HG03135 (cell line): ENCODE data around the gene IGF2R.
A peak's percentile ranks its signal among the peaks of the same experiment; 100 is the strongest.

Source experiments
- ATAC-seq: cut with Tn5 transposase; IDR thresholded peaks from one replicate; pipeline ENCODE4 v1.9.1; 2021; ENCODE audit warnings: mild to moderate bottlenecking, moderate library complexity; ENCODE audit not compliant: unreplicated experiment

IGF2R gene

DNA sequence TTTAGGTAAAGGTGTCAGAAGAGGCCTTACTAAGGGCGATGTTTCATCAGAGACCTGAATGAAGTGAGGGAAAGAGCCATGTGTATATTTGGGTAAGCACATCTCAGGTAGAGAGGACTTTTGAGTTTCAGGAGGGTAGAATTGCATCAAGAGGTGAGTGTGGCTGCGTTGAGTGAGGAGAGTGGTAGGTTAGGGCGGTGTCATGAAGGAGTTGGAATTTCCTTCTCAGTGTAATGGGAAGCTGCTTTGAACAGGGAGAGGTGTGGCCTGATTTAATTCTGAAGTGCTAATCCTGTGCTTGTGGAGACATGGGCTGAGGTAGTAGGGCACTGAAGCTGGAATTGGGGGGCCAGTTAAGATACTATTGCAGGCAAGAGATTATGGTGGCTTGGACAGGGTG lies 53.9 kb downstream of the IGF2R start:
- ATAC-seq: no peak

DNA sequence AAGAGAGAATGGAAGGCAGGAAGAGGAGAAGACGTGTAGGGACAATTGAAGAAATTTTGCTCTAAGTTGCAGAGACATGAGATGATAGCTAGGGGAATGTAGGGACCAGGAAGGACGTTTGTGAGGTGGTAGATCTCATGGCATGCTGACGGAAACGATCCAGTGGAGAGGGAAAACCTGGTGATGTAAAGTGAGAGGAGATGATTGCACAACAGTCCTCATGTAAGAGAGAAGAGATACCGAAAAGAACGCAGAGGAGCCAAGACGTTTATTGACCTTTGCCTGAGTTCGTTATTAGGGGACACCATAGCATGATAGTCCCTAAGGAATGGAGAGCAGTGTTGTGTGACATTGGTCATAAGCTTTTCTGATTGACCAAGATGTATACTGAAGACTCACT lies 55.3 kb downstream of the IGF2R start:
- no peak for ATAC-seq

DNA sequence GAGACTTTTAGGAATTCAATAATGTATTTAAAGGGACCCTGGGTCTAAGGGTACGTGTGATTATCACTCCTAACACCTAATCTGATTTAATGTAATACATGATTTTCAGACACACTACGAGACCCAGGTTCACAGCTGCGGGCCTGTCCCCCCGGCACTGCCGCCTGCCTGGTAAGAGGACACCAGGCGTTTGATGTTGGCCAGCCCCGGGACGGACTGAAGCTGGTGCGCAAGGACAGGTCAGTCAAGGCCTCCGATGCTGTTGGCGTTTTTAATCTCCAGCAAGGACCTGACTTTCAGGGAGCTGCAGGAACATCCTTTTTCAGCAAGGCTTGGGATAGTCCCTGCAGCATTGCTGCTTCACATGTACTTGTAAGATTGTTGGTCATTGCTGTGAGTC lies 58.2 kb downstream of the IGF2R start:
- no peak for ATAC-seq

DNA sequence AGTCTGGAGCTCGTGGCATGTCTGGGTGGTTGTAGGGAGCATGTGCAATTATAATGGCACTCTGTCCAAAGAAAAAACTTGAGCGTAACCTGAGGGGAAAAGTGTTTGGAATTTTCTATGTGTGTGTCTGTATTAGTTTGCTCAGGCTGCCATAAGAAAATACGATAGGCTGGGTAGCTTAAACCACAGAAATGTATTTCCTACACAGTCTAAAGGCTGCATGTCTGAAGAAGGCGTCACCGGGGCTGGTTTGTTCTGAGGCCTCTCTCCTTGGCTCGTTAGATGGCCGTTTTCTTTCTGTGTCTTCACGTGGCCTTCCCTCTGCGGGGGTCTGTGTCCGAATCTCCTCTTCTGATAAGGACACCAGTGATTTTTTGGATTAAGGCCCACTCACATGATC lies 59.0 kb downstream of the IGF2R start:
- no peak for ATAC-seq

DNA sequence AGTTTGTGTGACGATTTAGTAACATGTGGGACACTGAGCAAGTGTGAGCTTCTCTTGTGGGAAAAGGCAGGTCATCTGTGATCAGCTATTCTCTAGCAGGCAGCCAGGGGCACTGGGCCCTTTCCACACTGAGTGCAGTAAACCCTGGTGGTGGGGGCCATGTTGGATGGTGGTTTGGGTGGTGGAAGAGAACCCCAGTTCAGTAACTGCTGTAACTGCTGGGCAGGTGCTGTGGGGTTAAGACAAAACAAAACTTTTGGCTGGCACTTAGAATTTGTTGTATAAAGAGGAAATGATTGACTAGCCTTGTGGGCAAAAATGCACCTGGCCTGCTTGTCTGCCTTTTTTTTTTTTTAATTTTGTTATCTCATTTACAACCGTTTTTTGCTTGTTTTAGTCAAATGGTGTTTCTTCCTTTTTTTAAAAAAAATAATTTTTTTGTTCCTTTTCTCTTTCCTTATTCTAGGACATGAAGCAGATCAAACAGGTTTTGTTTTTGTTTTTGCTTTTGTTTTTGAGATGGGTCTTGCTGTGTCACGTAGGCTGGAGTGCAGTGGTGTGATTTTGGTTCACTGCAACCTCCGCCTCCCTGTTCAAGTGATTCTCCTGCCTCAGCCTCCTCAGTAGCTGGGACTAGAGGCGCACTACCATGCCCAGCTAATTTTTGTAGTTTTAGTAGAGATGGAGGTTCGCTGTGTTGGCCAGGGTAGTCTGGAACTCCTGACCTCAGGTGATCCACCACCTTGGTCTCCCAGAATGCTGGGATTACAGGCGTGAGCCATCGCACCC lies 59.8 kb downstream of the IGF2R start:
- peak; percentile 81 for ATAC-seq

DNA sequence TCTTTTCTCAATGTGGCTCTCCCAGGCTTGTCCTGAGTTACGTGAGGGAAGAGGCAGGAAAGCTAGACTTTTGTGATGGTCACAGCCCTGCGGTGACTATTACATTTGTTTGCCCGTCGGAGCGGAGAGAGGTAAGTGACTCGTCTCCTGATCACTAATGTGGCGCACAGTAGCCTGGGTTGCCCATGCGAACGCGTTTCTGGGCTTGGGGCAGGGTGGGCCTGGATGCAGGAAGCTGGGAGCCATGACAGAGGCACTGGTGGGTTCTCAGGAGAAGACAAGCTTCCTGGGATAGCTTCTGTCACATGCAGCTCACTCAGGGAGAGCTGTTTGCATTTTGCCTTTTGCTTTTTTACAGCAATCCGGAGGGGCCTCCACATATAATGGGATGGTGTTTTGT lies 60.6 kb downstream of the IGF2R start:
- ATAC-seq: no peak

DNA sequence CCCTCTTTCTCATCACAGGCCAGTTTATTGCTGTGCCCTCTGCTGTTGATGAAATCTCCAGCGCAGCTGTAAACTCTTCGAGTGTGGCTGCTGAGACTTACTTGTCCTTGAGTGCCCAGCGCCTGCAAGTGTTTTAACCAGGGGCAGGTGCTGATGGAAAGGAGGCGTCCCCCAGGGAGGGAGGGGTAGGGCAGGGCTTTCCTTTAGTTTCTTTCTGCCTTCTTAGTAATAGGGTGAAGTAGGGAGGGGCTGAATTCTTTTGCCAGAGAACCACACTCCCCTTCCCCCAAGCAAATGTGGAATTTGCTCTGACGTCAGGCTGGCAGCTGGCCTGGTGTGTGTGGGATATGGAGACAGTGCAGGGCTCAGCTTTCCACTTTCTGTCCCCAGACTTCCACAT lies 61.2 kb downstream of the IGF2R start:
- no peak for ATAC-seq

DNA sequence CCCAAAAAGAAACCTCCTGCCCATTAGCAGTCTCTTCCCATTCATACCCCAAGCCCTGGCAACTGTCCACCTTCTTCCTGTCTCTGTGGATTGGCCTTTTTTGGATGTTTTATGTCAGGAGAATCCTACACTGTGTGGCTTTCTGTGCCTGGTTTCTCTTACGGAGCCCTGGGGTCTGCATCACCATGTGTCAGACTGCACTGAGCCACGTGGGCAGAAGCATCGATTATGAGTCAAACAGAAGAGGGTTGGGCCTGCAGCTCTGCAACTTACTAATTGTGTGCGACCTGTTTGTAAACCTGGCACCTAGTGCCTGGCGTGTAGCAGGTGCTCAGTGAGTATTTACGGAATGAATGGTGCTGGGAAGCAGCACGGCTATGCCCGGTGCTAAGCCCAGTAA lies 62.6 kb downstream of the IGF2R start:
- ATAC-seq: no peak

DNA sequence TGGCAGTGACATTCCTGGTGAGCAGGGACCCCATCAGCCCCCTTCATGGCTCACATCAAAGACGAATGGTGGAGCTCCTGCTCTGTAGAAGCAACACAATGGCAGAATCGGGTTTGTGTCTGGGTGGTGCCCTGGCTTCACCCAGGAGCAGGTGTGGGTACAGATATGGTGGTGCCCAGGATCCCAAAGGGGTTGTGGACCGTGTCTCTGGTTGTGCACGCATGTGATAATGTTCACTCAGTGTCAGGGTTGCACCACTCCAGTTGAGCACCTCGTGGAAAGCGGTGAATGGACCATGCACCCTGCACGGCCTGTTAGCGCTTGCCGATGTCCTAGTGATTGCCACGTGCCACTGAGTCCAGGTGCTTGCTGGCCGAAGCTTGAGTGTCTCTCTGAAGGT lies 63.0 kb downstream of the IGF2R start:
- no peak for ATAC-seq

DNA sequence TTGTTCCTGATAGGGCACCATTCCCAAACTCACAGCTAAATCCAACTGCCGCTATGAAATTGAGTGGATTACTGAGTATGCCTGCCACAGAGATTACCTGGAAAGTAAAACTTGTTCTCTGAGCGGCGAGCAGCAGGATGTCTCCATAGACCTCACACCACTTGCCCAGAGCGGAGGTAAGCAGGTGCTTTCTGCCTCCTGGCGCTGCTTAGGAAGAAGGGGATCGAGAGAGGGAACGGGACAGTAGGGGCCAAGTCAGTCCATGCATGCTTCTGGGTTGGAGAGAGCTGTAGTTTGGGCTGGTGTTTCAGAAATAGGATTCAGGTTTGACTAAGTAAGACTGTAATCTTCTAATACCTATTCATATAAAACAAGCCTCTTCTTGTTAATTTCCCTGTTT lies 63.7 kb downstream of the IGF2R start:
- no peak for ATAC-seq

DNA sequence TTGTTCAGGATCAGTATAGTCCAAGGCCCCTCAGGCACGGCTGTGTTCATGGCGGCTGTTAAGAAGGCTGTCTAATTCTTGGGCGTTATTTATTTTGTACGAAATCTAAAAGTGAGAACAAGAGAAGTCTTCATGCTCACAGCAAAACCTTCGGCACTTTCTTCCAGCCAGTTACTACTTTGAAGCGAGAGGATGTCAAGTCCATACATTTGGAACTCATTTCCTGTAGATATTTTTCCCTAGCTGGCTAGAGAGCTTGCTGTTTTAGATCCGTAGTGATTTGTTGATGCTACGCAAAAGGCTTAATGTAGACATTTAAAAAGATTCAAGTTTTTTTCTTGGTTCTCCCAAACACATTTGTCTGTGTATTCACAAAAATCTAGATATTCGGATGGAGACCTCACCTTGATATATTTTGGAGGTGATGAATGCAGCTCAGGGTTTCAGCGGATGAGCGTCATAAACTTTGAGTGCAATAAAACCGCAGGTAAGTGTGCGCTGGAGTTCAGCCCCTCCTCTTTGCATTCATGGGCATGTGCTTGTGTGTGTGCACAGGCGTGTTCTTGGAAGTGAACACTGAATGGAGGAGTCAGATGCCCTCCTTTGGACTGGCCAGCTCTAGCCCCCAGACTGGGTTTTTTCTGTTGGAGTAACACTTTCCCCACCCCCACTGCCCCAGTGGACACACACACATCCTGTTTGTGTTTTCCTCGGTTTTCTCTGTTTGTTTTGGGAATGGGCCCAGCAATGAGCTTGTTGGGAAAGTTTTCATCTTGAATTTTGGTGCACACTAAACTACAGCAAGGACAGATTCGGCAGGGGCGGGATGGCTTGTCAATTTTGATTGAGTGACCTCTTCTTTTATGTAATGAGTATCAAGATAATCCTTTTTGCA lies 65.4 kb downstream of the IGF2R start:
- no peak for ATAC-seq

DNA sequence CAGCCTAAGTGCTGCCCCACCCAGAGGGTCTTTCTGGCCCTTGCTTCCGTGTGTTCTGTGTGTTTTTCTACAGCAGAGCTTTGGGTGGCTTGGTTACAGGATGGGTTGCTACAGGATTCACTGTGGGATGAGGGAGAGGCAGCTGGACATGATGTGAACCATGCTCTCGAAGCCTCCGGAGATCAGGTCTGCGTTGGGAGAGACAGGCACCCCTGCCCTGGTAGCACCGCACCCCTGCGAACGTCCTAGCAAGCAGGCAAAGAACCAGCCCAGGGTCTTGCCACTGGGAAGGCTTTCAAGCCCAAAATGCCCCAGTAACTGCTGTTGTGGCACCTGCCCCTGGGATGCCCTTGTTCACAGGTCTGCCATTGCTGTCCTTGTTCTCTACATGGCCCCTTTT lies 66.4 kb downstream of the IGF2R start:
- ATAC-seq: no peak

DNA sequence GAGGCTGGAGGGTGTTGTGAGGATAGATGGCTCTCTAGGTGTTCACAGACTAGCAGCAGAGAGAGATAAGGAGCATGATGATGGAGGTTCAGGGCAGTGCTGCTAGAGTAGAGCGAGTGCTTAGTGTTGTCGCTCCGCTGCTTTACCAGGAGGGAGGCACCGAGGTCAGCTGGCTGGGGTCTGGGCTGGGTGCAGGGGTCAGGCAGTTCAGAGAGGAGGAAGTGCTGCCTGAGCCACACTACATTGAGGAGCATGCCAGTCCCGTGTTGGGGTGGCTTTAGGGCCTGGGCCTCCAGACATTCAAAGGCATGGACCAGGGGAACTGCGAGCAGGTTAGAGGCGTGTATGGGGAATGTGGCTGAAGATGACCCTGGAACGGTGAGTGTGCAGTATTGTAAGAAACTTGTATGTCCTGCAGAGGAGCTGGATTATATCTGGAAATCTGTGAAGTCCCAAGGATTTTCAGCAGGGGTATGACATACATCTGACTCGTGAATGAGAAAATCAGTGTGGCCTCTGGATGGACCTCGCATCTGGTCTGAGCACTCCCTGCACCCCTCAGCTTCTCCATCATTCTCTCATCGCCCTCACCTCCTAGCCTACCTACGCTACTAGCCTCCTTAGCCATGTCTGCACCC lies 66.9 kb downstream of the IGF2R start:
- ATAC-seq: no peak

DNA sequence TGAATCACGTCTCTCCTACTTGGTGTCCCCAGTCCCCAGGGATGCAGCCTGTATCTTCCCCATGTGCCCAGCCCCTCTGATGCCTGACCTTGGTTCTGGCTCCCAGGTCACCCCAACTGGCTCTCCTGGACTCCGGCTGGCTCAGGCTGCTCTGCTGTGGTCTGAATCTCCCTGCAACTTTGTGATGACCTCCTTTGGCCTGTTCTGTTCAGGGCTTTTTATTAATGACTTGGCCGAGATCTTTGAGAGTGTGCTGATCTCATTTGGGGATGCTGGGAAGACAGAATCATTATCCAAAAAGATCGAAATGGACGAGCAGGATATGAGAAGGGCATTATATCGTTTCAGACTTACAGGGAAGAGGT lies 67.4 kb downstream of the IGF2R start:
- no peak for ATAC-seq

DNA sequence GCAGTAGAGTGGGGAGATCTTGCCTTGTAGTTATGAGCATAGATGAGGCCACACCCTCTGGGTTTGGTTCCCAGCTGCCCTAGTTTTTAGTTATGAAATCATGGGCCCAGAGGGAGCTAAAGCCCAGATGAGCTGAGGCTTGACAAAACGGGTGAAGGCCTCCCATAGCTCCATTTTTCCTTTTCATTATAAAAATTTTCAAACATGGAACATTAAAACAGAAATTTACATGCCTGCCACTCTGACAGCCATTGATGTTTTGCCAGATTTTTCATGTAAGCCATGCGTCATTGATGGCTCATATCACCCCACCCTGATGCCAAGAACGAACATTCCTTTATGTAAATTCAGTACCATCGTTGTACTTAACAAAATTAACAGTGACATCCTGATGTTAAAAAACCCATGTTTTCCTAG lies 67.9 kb downstream of the IGF2R start:
- ATAC-seq: no peak

DNA sequence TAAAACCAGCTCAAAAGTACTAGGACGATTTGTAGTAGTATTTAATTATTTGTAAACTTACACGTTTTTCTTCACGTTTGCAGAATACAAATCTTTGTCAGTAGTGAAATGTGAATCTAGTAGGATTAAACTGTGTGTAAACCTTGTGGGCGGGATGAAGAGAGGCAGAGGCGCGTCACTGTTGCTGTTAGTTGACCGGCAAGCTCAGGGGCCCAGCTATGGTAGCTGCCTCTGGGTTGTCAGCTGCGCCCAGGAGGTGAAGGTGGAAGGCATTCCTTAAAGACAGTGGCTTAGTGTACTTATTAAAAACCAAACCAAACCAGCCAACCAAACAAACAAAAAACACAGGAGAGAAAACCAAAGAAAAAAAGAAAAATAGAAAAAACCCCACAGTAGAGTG lies 69.6 kb downstream of the IGF2R start:
- ATAC-seq: no peak

DNA sequence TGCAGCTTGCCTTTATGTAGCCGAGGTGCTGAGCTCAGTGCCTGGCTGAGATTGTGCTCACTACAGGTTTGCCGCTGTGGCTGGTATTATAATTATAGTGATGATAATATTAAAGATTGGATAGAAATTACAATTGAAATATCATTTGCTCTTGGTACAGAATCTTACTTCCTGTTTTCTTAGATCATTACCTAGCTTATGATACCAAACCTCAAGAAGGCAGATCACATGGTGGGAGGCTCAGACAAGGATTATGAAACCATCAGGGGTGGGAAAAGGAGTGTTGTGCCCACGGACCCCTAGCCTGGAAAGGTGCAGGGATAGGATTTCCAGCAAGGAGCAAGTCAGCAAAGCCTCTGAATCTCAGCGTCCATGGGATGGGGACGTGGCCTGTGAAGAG lies 70.6 kb downstream of the IGF2R start:
- ATAC-seq: no peak

DNA sequence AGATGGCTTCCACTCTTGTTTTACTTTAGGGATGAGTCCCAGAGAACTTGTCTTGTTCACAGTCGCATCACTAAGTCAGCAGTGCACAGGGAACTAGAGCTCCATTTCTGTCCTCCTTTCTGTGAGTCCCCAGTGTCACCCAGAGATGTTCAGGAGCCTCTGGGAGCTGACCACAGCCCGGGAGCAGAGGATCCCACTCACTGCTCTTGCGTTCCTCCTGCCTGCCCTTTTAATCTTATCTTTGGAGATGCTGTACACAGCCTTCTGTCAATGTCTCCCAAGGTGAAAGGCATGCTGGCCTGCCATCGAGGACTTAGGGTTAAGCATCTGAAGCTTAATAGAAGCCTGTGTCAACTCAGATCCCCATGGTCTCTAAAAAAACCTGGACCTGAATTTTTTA lies 71.2 kb downstream of the IGF2R start:
- ATAC-seq: no peak

DNA sequence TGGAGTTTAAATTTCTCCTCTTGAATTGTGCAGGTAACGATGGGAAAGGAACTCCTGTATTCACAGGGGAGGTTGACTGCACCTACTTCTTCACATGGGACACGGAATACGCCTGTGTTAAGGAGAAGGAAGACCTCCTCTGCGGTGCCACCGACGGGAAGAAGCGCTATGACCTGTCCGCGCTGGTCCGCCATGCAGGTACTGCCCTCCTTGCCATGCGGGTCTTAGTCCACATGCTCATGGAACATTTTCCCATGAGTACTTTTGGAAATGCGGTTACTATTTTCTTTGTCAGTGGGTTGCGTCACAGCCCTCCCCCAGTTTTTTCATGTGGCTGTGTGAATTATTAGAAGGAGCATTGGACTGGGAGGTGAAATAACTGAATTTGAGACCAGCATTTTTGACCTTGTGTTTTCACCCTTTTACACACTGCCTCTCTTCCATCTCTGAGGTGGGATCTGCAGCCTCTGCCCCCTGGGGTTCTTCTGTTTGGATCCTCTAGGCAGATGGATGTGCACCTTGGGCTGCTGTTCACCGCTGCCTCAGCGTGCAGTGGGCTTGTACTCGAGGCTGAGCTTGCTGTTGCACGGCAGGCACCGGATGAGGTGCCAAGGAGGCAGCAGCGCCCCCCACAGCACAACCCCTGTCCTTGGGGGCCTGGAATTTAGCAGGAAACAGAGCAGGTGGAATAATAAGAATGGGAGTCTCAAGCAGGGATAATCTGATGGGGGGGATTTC lies 71.8 kb downstream of the IGF2R start:
- no peak for ATAC-seq

DNA sequence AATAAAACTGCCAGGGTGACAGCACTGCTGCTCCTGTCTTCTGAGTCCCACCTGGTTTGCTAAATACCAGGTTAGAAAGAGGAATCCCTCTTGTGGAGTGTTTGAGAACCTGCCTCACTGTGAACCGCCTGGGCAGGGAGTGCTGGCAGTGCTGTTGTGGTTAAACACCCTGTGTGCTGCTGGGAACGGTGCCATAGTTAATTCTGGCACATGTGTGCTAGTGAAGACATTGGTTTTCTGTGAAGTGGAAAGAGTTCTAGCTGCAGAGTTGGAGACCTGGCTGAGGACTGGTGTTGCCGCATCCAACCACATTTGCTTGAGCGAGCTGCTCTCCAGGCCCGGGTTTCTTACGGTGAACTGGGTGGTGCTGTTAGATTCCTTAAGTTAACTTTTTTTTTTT lies 72.7 kb downstream of the IGF2R start:
- no peak for ATAC-seq
